Measurements from ENCODE around the gene BICD1.

DNA sequence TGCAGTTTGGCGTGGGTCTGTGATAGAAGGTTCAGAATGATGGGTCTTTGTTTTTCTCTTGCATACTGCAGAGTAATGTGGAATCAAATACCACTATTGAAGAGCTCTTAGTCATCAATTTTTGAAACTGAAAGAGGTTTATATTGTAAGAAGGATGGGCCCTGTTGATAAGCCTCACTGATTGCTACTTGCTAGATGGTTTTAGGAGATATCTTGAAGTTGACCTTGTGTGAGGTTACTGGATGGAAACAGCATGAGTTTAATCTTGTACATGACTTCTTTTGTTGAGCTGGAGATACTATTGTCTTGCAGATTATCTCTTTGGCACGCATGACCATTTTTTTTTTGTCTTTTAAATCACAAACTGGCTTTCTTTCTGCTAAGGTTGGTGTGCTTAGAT is 13.8 kb downstream of the BICD1 start:
- no peak for TF ChIP-seq POLR2A (IDR thresholded peaks at IDR 0.05; ENCODE audit: low read length)
- TF ChIP-seq GATA1 (IDR thresholded peaks at IDR 0.05; ENCODE audit: low read depth, low read length), result no peak

Measured in erythroblast (primary cell).